ENCODE measurements around the gene TRAPPC2.

The TRAPPC2 gene

GRCh38 chrX:13734278-13735172 lies at the start of gene TRAPPC2, which contains the start of gene OFD1:
Gene TRAPPC2 (minus strand): TSS chrX:13734620. CDS start chrX:13719963, 14,657 bp downstream.
Gene OFD1 (plus strand): TSS chrX:13734748. CDS start chrX:13735072, 324 bp downstream.
- DNase-seq, result peak; percentile 84

- DNase-seq, result no peak
These were observed 46.5 kb upstream of the TRAPPC2 start for GRCh38 chrX:13780868-13781427.

- DNase-seq, result no peak
These were observed 44.5 kb upstream of the TRAPPC2 start for GRCh38 chrX:13778916-13779315.

GRCh38 chrX:13776387-13776786 lies 42.0 kb upstream of the TRAPPC2 start:
- no peak for DNase-seq

- DNase-seq, result no peak
These were observed 41.4 kb upstream of the TRAPPC2 start for GRCh38 chrX:13775837-13776236.

GRCh38 chrX:13774696-13775095 lies 40.3 kb upstream of the TRAPPC2 start:
- DNase-seq, result no peak

- peak; percentile 24 for DNase-seq
These were observed 35.7 kb upstream of the TRAPPC2 start for GRCh38 chrX:13770013-13770535.

- DNase-seq, result no peak
These were observed 34.5 kb upstream of the TRAPPC2 start for GRCh38 chrX:13768939-13769338.

GRCh38 chrX:13764765-13765164 lies 30.3 kb upstream of the TRAPPC2 start:
- no peak for DNase-seq

- DNase-seq, result no peak
These were observed 29.9 kb upstream of the TRAPPC2 start for GRCh38 chrX:13764281-13764680.

- no peak for DNase-seq
These were observed 29.1 kb upstream of the TRAPPC2 start for GRCh38 chrX:13763489-13763888.

GRCh38 chrX:13761606-13762414 lies 27.4 kb upstream of the TRAPPC2 start:
- no peak for DNase-seq

- no peak for DNase-seq
These were observed 26.0 kb upstream of the TRAPPC2 start for GRCh38 chrX:13760426-13760825.

GRCh38 chrX:13759152-13759718 lies 24.8 kb upstream of the TRAPPC2 start:
- DNase-seq, result no peak

- no peak for DNase-seq
These were observed 22.0 kb upstream of the TRAPPC2 start for GRCh38 chrX:13756381-13756780.

GRCh38 chrX:13755254-13755653 lies 20.8 kb upstream of the TRAPPC2 start:
- no peak for DNase-seq

- DNase-seq, result no peak
These were observed 20.3 kb upstream of the TRAPPC2 start for GRCh38 chrX:13754765-13755164.

GRCh38 chrX:13752646-13753045 lies 18.2 kb upstream of the TRAPPC2 start:
- no peak for DNase-seq

- no peak for DNase-seq
These were observed 17.7 kb upstream of the TRAPPC2 start for GRCh38 chrX:13752141-13752540.

- no peak for DNase-seq
These were observed 16.4 kb upstream of the TRAPPC2 start for GRCh38 chrX:13750812-13751211.

- DNase-seq, result peak; percentile 19
These were observed 15.8 kb upstream of the TRAPPC2 start for GRCh38 chrX:13750204-13750603.

GRCh38 chrX:13748486-13748885 lies 14.1 kb upstream of the TRAPPC2 start:
- DNase-seq, result no peak

- DNase-seq, result peak; percentile 10
These were observed 13.4 kb upstream of the TRAPPC2 start for GRCh38 chrX:13747836-13748235.

Measured in NCI-H748 treated with DMSO at 0.1 percent for 48 hours (cell line).